Rectal smooth muscle tissue (tissue), 1 donor: ENCODE results near the gene CHGA.

Experiments
- H3K27ac ChIP-seq: one replicate; pipeline ENCODE4 v1.7.0; 2013; ENCODE audit warnings: low read depth, low read length, inconsistent platforms
- H3K27me3 ChIP-seq: one replicate; pipeline ENCODE4 v1.7.0; 2013; ENCODE audit warnings: low read length; ENCODE audit not compliant: control insufficient read depth, insufficient read depth
- H3K36me3 ChIP-seq: one replicate; pipeline ENCODE4 v1.7.0; 2013; ENCODE audit warnings: low read length; ENCODE audit not compliant: control insufficient read depth, insufficient read depth
- H3K4me1 ChIP-seq: one replicate; pipeline ENCODE4 v1.7.0; 2013; ENCODE audit warnings: low read length; ENCODE audit not compliant: control insufficient read depth, insufficient read depth
- H3K4me3 ChIP-seq: one replicate; pipeline ENCODE4 v1.7.0; 2013; ENCODE audit warnings: low read length
- H3K9ac ChIP-seq: one replicate; pipeline ENCODE4 v1.7.0; 2013; ENCODE audit warnings: low read length

Gene CHGA

GRCh38 chr14:92927349-92928257, 4.7 kb downstream of the CHGA start:
- Histone ChIP-seq H3K4me1 (no peaks in the 10 kb centered on the region), H3K27ac (no peak overlapping the region), H3K27me3 (peaks cover 1% of the 10 kb centered on the region), H3K9ac (no peak overlapping the region), H3K36me3 (no peaks in the 10 kb centered on the region), H3K4me3 (no peak overlapping the region)

- Histone ChIP-seq H3K27me3 (no peaks in the 10 kb centered on the region), H3K4me1 (no peaks in the 10 kb centered on the region), H3K27ac (no peak overlapping the region), H3K36me3 (no peaks in the 10 kb centered on the region), H3K4me3 (no peak overlapping the region), H3K9ac (no peak overlapping the region)
Observed at GRCh38 chr14:92928258-92928629, 5.3 kb downstream of the CHGA start.

GRCh38 chr14:92928961-92929688, 6.2 kb downstream of the CHGA start:
- no peak overlapping the region for H3K27ac ChIP-seq
- H3K36me3 ChIP-seq = no peaks in the 10 kb centered on the region
- no peak overlapping the region for H3K9ac ChIP-seq
- H3K4me1 ChIP-seq = no peaks in the 10 kb centered on the region
- no peak overlapping the region for H3K4me3 ChIP-seq
- H3K27me3 ChIP-seq = no peaks in the 10 kb centered on the region

- Histone ChIP-seq H3K4me1 (no peaks in the 10 kb centered on the region), H3K27ac (no peak overlapping the region), H3K27me3 (no peaks in the 10 kb centered on the region), H3K36me3 (no peaks in the 10 kb centered on the region), H3K9ac (no peak overlapping the region), H3K4me3 (no peak overlapping the region)
Observed at GRCh38 chr14:92929689-92930608, 7.0 kb downstream of the CHGA start.

GRCh38 chr14:92930737-92931602, 8.0 kb downstream of the CHGA start:
- H3K36me3 ChIP-seq = no peaks in the 10 kb centered on the region
- no peaks in the 10 kb centered on the region for H3K4me1 ChIP-seq
- no peak overlapping the region for H3K4me3 ChIP-seq
- no peak overlapping the region for H3K27ac ChIP-seq
- H3K9ac ChIP-seq = no peak overlapping the region
- H3K27me3 ChIP-seq = no peaks in the 10 kb centered on the region

- Histone ChIP-seq H3K36me3 (no peaks in the 10 kb centered on the region), H3K4me1 (no peaks in the 10 kb centered on the region), H3K9ac (no peak overlapping the region), H3K27me3 (no peaks in the 10 kb centered on the region), H3K27ac (no peak overlapping the region), H3K4me3 (no peak overlapping the region)
Observed at GRCh38 chr14:92931681-92932447, 8.9 kb downstream of the CHGA start.

GRCh38 chr14:92932448-92933395, 9.8 kb downstream of the CHGA start:
- Histone ChIP-seq H3K4me3 (no peak overlapping the region), H3K4me1 (no peaks in the 10 kb centered on the region), H3K27ac (no peak overlapping the region), H3K27me3 (no peaks in the 10 kb centered on the region), H3K9ac (no peak overlapping the region), H3K36me3 (no peaks in the 10 kb centered on the region)

GRCh38 chr14:92933481-92933880, 10.5 kb downstream of the CHGA start:
- H3K4me3 ChIP-seq = no peak overlapping the region
- no peaks in the 10 kb centered on the region for H3K27me3 ChIP-seq
- H3K36me3 ChIP-seq = no peaks in the 10 kb centered on the region
- H3K27ac ChIP-seq = no peak overlapping the region
- H3K4me1 ChIP-seq = no peaks in the 10 kb centered on the region
- H3K9ac ChIP-seq = no peak overlapping the region

GRCh38 chr14:92934196-92935085, 11.5 kb downstream of the CHGA start:
- H3K27me3 ChIP-seq = no peaks in the 10 kb centered on the region
- no peaks in the 10 kb centered on the region for H3K36me3 ChIP-seq
- no peak overlapping the region for H3K9ac ChIP-seq
- no peak overlapping the region for H3K4me3 ChIP-seq
- no peaks in the 10 kb centered on the region for H3K4me1 ChIP-seq
- H3K27ac ChIP-seq = no peak overlapping the region

- Histone ChIP-seq H3K4me1 (no peaks in the 10 kb centered on the region), H3K27ac (no peak overlapping the region), H3K9ac (no peak overlapping the region), H3K4me3 (no peak overlapping the region), H3K36me3 (no peaks in the 10 kb centered on the region), H3K27me3 (no peaks in the 10 kb centered on the region)
Observed at GRCh38 chr14:92935446-92935845, 12.5 kb downstream of the CHGA start.
